ENCODE results near the gene GNA12. TPM values are rescaled to one million over a fixed set of nuclear protein-coding genes. Genes with fewer than 3 reads are reported as not detected.

GNA12 gene
- polyA plus RNA-seq, 1 donor from 2014 or later: 16.4 TPM

GRCh38 chr7:2785071-2785500 lies 59.0 kb downstream of the GNA12 start:
- H3K27ac Mint-ChIP-seq: peak overlapping the region in 1 of 3 donors; percentile 23
- H3K4me3 Mint-ChIP-seq: no peak overlapping the region
- no peaks in the 10 kb centered on the region for H3K27me3 Mint-ChIP-seq
- no peaks in the 10 kb centered on the region for H3K9me3 Mint-ChIP-seq
- peaks cover 14% of the 10 kb centered on the region for H3K36me3 Mint-ChIP-seq
- peaks cover 16 to 26% (median 19%) of the 10 kb centered on the region in 3 donors for H3K4me1 Mint-ChIP-seq

- peak overlapping the region in 2 of 3 donors; percentile 25 to 66 for H3K27ac Mint-ChIP-seq
- H3K4me1 Mint-ChIP-seq: peaks cover 14 to 26% (median 19%) of the 10 kb centered on the region in 3 donors
- no peak overlapping the region for H3K4me3 Mint-ChIP-seq
- no peaks in the 10 kb centered on the region for H3K9me3 Mint-ChIP-seq
- H3K27me3 Mint-ChIP-seq: no peaks in the 10 kb centered on the region
- H3K36me3 Mint-ChIP-seq: peaks cover 12% of the 10 kb centered on the region
Observed at GRCh38 chr7:2782565-2782964, 61.5 kb downstream of the GNA12 start.

- Mint-ChIP-seq H3K27ac (peak overlapping the region in 1 of 3 donors; percentile 66), H3K4me1 (peaks cover 14 to 26% (median 19%) of the 10 kb centered on the region in 3 donors), H3K9me3 (no peaks in the 10 kb centered on the region), H3K36me3 (peaks cover 12% of the 10 kb centered on the region), H3K27me3 (no peaks in the 10 kb centered on the region), H3K4me3 (no peak overlapping the region)
Observed at GRCh38 chr7:2782121-2782520, 62.0 kb downstream of the GNA12 start.

GRCh38 chr7:2781636-2782035 lies 62.5 kb downstream of the GNA12 start:
- no peak overlapping the region for H3K4me3 Mint-ChIP-seq
- H3K9me3 Mint-ChIP-seq: no peaks in the 10 kb centered on the region

GRCh38 chr7:2779051-2779450 lies 65.1 kb downstream of the GNA12 start:
- no peaks in the 10 kb centered on the region for H3K9me3 Mint-ChIP-seq
- H3K4me3 Mint-ChIP-seq: no peak overlapping the region
- peaks cover 8 to 25% (median 17%) of the 10 kb centered on the region in 3 donors for H3K4me1 Mint-ChIP-seq
- H3K27me3 Mint-ChIP-seq: no peaks in the 10 kb centered on the region
- peak overlapping the region in 1 of 3 donors; percentile 47 for H3K27ac Mint-ChIP-seq
- peaks cover 15% of the 10 kb centered on the region for H3K36me3 Mint-ChIP-seq

More at GRCh38 chr7:2781636-2782035, 62.5 kb downstream of the GNA12 start:
- Mint-ChIP-seq H3K27ac (no peak overlapping the region), H3K4me1 (peaks cover 14 to 26% (median 19%) of the 10 kb centered on the region in 3 donors), H3K36me3 (peaks cover 12% of the 10 kb centered on the region), H3K27me3 (no peaks in the 10 kb centered on the region)

- Mint-ChIP-seq H3K36me3 (peaks cover 13% of the 10 kb centered on the region), H3K27me3 (no peaks in the 10 kb centered on the region), H3K27ac (peak overlapping the region in 1 of 3 donors; percentile 53), H3K4me1 (peaks cover 12 to 33% (median 25%) of the 10 kb centered on the region in 3 donors), H3K9me3 (no peaks in the 10 kb centered on the region), H3K4me3 (no peak overlapping the region)
Observed at GRCh38 chr7:2777898-2778535, 66.1 kb downstream of the GNA12 start.

- no peak overlapping the region for H3K4me3 Mint-ChIP-seq
- peaks cover 11% of the 10 kb centered on the region for H3K36me3 Mint-ChIP-seq
- no peaks in the 10 kb centered on the region for H3K9me3 Mint-ChIP-seq
- H3K27ac Mint-ChIP-seq: peak overlapping the region in 2 of 3 donors; percentile 71 to 81
- no peaks in the 10 kb centered on the region for H3K27me3 Mint-ChIP-seq
- peaks cover 11 to 27% (median 24%) of the 10 kb centered on the region in 3 donors for H3K4me1 Mint-ChIP-seq
Observed at GRCh38 chr7:2776401-2776800, 67.7 kb downstream of the GNA12 start.

GRCh38 chr7:2775785-2776184 lies 68.3 kb downstream of the GNA12 start:
- Mint-ChIP-seq H3K27ac (peak overlapping the region in 1 of 3 donors; percentile 71), H3K4me1 (peaks cover 11 to 29% (median 21%) of the 10 kb centered on the region in 3 donors), H3K4me3 (no peak overlapping the region), H3K36me3 (peaks cover 8% of the 10 kb centered on the region), H3K27me3 (no peaks in the 10 kb centered on the region), H3K9me3 (no peaks in the 10 kb centered on the region)

- Mint-ChIP-seq H3K9me3 (no peaks in the 10 kb centered on the region), H3K4me3 (no peak overlapping the region), H3K36me3 (peaks cover 9% of the 10 kb centered on the region), H3K4me1 (peaks cover 11 to 33% (median 23%) of the 10 kb centered on the region in 3 donors), H3K27me3 (no peaks in the 10 kb centered on the region), H3K27ac (peak overlapping the region in 2 of 3 donors; percentile 30 to 39)
Observed at GRCh38 chr7:2775376-2775775, 68.7 kb downstream of the GNA12 start.

- H3K9me3 Mint-ChIP-seq: no peaks in the 10 kb centered on the region
- no peak overlapping the region for H3K4me3 Mint-ChIP-seq
- peaks cover 11 to 35% (median 23%) of the 10 kb centered on the region in 3 donors for H3K4me1 Mint-ChIP-seq
- peaks cover 11% of the 10 kb centered on the region for H3K36me3 Mint-ChIP-seq
- no peaks in the 10 kb centered on the region for H3K27me3 Mint-ChIP-seq
- H3K27ac Mint-ChIP-seq: peak overlapping the region; percentile 8 to 39 (median 30)
Observed at GRCh38 chr7:2774935-2775334, 69.2 kb downstream of the GNA12 start.

GRCh38 chr7:2774280-2774679 lies 69.8 kb downstream of the GNA12 start:
- H3K27ac Mint-ChIP-seq: peak overlapping the region; percentile 39 to 94 (median 64)
- H3K9me3 Mint-ChIP-seq: no peaks in the 10 kb centered on the region
- H3K27me3 Mint-ChIP-seq: no peaks in the 10 kb centered on the region
- peaks cover 11 to 35% (median 23%) of the 10 kb centered on the region in 3 donors for H3K4me1 Mint-ChIP-seq
- H3K4me3 Mint-ChIP-seq: no peak overlapping the region
- peaks cover 11% of the 10 kb centered on the region for H3K36me3 Mint-ChIP-seq

- peak overlapping the region; percentile 64 to 94 (median 68) for H3K27ac Mint-ChIP-seq
- no peaks in the 10 kb centered on the region for H3K9me3 Mint-ChIP-seq
- peak overlapping the region in 1 of 4 donors; percentile 42 for H3K4me3 Mint-ChIP-seq
- peaks cover 11 to 35% (median 23%) of the 10 kb centered on the region in 3 donors for H3K4me1 Mint-ChIP-seq
- H3K36me3 Mint-ChIP-seq: peaks cover 11% of the 10 kb centered on the region
- no peaks in the 10 kb centered on the region for H3K27me3 Mint-ChIP-seq
Observed at GRCh38 chr7:2773608-2774007, 70.5 kb downstream of the GNA12 start.

GRCh38 chr7:2771274-2771731 lies 72.8 kb downstream of the GNA12 start:
- H3K36me3 Mint-ChIP-seq: peaks cover 15% of the 10 kb centered on the region
- no peaks in the 10 kb centered on the region for H3K9me3 Mint-ChIP-seq
- H3K4me1 Mint-ChIP-seq: peaks cover 11 to 44% (median 23%) of the 10 kb centered on the region in 3 donors
- peak overlapping the region; percentile 23 to 69 (median 44) for H3K27ac Mint-ChIP-seq
- no peaks in the 10 kb centered on the region for H3K27me3 Mint-ChIP-seq
- no peak overlapping the region for H3K4me3 Mint-ChIP-seq

- peaks cover 8 to 21% (median 10%) of the 10 kb centered on the region in 3 donors for H3K4me1 Mint-ChIP-seq
- H3K36me3 Mint-ChIP-seq: peaks cover 6% of the 10 kb centered on the region
- H3K4me3 Mint-ChIP-seq: no peak overlapping the region
- no peaks in the 10 kb centered on the region for H3K27me3 Mint-ChIP-seq
- no peak overlapping the region for H3K27ac Mint-ChIP-seq
- no peaks in the 10 kb centered on the region for H3K9me3 Mint-ChIP-seq
Observed at GRCh38 chr7:2764621-2765020, 79.5 kb downstream of the GNA12 start.

- Mint-ChIP-seq H3K9me3 (no peaks in the 10 kb centered on the region), H3K27ac (no peak overlapping the region), H3K36me3 (peaks cover 8% of the 10 kb centered on the region)
Observed at GRCh38 chr7:2763597-2763996, 80.5 kb downstream of the GNA12 start.

More at GRCh38 chr7:2763597-2763996, 80.5 kb downstream of the GNA12 start:
- Mint-ChIP-seq H3K4me1 (peaks cover 15 to 21% (median 18%) of the 10 kb centered on the region in 3 donors), H3K27me3 (no peaks in the 10 kb centered on the region), H3K4me3 (no peak overlapping the region)
